COLO668 (cell line): ENCODE results near the gene ZMIZ2.
"Not testable (repeated sequence)": the region's sequence is repeated elsewhere in the genome, so short reads cannot be mapped to it uniquely, and the experiment has no call there.

ENCODE experiments used
- DNase-seq: peaks from one replicate; lab custom pipeline; 2025; ENCODE audit not compliant: unreplicated experiment; lab: John Stamatoyannopoulos, UW

ZMIZ2 gene

DNA sequence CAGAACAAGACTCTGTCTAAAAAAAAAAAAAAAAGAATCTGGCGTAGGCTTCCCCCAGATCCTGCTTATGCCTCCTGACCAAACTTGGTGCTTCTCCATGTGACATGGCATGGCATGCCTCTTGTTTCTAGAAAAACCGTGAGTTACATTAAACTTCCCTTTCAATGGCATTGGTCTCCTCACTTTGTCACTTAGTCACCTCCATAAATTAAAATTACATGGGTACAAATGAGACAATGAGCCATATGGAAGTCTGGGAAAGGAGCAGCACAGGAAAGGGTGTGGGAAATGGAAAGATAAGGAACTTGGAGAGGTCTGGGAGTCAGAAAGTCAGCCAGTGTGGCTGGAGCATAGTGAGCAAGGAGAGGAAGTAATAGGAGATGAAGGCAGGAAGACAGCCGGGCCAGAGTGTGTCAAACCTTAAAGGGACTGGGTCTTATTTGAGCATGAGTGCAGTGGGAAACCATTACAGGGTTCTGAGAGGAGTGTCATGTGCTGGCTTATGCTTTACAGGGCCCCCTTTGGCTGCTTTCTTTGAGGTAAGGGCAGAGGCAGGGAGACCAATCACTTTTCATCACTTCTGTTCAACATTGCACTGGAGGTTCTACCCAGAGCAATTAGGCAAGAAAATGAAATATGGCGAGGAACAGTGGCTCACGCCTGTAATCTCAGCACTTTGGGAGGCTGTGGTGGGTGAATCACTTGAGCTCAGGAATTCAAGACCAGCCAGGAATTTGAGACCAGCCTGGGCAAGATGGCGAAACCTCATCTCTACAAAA lies 21.3 kb upstream of the ZMIZ2 start:
- no peak for DNase-seq

GRCh38 chr7:44727937-44728262 lies 20.7 kb upstream of the ZMIZ2 start:
- DNase-seq = no peak

DNA sequence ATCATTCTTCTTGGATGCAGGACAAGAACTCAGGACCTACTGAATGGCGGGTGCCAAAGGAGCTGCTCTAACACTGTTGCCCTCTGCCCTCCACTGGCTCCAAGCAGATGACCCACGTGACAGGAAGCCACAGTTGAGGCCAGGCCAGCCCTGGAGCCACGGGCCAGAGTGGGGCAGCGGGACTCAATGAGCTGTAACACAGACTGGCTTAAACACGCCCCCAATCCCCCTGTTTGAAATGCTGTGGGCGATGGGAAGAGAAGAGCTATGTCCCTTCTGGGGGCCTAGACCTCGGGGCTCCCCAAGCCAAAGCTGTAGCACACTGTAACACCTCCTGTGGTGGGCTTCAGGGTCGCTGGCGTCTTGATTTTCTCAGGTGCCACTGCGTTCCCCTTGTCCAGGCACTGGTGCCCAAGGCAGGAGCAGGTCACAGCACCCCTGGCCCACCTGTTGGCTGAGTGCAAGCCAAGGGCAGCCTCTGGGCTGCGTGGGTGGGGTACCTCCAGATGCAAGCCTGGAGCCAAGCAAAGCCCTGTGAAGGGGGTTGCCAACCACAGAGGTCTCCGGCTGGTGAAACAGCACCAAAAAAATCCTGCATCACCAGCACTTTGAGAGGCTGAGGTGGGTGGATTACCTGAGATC lies 18.6 kb upstream of the ZMIZ2 start:
- DNase-seq = no peak

DNA sequence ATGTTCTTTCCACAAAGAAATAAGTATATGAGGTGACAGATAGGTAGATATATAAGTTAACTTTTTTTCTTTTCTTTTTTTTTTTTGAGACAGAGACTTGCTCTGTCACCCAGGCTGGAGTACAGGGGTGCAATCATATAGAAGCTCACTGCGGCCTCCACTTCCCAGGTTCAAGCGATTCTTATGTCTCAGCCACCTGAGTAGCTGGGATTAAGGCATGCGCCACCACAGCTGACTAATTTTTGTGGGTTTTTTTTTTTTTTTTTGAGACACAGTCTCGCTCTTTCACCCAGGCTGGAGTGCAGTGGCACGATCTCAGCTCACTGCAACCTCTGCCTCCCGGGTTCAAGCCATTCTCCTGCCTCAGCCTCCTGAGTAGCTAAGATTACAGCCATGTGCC lies 15.7 kb upstream of the ZMIZ2 start:
- DNase-seq = not testable (repeated sequence)

DNA sequence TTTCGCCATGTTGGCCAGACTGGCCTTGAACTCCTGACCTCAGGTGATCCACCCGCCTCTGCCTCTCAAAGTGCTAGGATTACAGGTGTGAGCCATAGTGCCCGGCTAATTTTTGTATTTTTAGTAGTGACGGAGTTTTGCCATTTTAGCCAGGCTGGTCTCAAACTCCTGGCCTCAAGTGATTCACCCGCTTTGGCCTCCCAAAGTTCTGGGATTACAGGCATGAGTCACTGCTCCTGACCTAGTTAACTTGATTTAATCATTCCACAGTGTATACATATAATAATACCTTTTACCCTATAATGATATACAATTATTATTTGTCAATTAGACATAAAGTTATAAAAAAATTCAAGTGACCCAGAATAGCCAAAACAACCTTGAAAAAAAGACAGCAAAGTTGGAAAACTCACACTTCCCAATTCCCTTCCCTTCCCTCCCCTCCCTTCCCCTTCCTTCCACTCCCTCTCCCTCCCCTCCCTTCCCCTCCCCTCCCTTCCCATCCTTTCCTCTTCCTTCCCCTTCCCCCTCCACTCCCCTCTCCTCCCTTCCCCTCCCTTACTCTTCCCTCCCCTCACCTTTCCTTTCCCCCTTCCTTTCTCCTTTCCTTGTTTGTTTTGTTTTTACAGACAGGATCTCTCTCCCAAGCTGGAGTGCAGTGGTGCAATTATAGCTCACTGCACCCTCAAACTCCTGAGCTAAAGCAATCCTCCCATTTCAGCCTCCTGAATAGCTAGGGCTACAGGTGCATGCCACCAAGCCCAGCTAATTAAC lies 14.8 kb upstream of the ZMIZ2 start:
- no peak for DNase-seq

GRCh38 chr7:44735403-44736165 lies 13.1 kb upstream of the ZMIZ2 start:
- no peak for DNase-seq

DNA sequence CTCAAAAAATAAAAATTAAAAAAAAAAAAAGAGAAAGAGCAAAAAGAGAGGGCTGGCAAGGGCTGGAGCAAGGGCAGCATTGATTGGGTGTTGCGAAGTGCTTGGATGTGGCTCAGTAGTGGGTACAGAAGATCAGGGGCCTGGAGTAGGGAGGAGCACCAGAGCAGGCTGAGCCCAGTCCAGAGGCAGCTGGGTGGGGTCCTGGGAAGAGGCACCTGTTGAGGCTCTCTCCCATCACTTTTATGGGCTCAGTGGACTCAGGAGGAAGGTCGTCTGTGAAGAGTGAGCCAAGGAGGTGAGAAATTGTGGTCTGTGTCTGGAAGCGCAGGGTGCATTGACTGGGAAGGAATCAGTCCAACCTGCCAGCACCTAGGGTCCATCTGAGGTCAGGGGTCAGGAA lies 11.8 kb upstream of the ZMIZ2 start:
- no peak for DNase-seq

GRCh38 chr7:44738051-44738723 lies 10.5 kb upstream of the ZMIZ2 start:
- no peak for DNase-seq

DNA sequence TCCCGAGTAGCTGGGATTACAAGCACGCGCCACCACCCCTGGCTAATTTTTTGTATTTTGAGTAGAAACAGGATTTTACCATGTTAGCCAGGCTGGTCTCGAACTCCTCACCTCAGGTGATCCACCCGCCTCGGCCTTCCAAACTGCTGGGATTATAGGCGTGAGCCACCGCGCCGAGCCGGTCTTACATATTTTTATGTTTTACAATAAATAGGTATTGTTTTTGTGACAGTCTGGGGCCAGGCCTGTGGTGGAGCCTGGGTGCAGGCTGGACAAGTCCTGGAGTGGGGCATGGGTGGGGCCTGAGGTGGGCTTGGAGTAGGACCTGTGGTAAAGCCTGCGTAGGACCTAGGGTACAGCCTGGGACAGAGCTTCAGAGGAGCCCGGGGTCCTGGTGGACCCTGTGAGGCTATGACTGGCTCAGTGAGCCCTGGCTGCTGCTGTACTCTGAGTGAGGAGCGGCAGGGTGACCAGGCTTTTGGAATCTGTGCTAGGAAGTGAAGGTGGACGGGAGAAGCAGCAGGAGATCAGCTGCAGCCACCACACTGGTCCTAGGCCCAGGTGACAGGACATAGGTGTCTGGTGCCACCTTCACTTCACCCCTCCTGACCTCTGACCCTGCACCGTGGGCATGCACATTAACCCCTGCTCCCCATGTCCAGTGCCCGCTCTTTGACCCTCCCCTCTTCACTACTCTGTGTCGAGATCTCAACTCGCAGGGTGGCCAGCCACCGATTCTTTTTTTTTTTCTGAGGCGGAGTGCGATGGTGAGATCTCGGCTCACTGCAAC lies 9.6 kb upstream of the ZMIZ2 start:
- no peak for DNase-seq

DNA sequence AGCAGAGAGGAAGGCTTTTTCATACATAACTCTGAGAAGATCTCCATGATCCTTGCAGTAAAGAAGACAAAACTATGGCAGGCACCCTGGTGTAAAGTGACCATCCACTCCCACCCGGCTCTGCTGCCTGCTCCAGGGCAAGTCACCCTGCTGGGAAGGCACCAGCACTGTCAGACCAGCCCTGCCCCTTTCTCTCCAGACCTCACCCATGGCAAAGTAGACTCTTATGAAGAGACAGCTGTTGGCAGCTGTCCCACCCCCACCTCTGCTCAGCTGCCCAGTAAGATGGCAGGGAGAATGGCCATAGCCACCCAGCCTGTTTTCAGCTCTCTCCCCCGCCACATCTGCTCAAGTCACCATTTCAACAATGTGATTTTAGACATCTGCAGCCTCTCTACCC lies 8.6 kb upstream of the ZMIZ2 start:
- no peak for DNase-seq

GRCh38 chr7:44743750-44744149 lies 4.9 kb upstream of the ZMIZ2 start:
- no peak for DNase-seq

GRCh38 chr7:44748948-44749731 lies 493 bp downstream of the ZMIZ2 start:
- peak; percentile 95 for DNase-seq

GRCh38 chr7:44749992-44750391 lies 1.3 kb downstream of the ZMIZ2 start:
- no peak for DNase-seq

DNA sequence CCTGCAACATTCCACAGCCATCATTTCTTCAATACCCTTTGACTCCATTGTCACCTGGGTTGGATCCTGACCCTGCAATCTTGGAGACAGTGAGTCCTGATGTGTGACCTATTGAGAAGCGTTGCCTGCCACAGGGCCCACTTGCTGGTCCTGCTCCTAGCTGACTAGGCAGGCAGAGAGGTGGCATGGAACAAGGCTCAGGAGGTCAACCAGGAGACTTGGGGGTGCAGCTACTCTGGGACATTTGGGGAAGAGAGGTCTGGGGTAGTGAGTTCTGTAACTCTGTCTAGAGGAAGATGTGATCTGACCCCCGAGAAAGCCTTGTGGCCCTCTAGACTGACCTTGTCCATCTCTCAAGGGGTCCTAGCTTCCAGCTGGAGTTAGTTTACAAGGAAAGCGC lies 1.8 kb downstream of the ZMIZ2 start:
- DNase-seq = no peak

- DNase-seq = peak; percentile 56
These were observed 2.4 kb downstream of the ZMIZ2 start for GRCh38 chr7:44750921-44751571.

DNA sequence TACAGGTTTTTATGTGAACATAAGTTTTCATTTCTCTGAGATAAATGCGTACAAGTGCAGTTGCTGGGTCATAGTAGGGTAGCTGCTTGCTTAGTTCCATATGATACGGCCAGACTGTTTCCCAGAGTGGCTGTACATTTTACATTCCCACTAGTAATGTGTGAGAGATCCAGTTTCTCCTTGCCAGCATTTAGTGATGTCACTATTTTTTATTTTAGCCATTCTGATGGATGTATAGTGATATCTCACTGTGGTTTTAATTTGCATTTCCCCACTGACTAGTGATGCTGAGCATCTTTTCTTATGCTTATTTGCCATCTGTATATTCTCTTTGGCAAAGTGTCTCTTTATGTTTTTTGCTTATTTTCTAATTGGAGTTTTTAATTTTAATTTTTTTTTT lies 4.2 kb downstream of the ZMIZ2 start:
- no peak for DNase-seq

GRCh38 chr7:44754802-44755697 lies 6.4 kb downstream of the ZMIZ2 start:
- no peak for DNase-seq
